Measurements from ENCODE around the gene EMID1.
A peak's percentile ranks its signal among the peaks of the same experiment; 100 is the strongest.

The EMID1 gene

GRCh38 chr22:29260601-29261315 lies 55.1 kb downstream of the EMID1 start:
- DNase-seq (ENCODE audit: low spot score), result no peak

- DNase-seq (ENCODE audit: low spot score), result no peak
Measured at GRCh38 chr22:29263791-29264276, 58.1 kb downstream of the EMID1 start.

- no peak for DNase-seq (ENCODE audit: low spot score)
Measured at GRCh38 chr22:29265305-29265704, 59.6 kb downstream of the EMID1 start.

GRCh38 chr22:29265929-29266328 lies 60.2 kb downstream of the EMID1 start:
- no peak for DNase-seq (ENCODE audit: low spot score)

- no peak for DNase-seq (ENCODE audit: low spot score)
Measured at GRCh38 chr22:29266564-29267461, 61.1 kb downstream of the EMID1 start.

GRCh38 chr22:29267462-29267857 lies 61.8 kb downstream of the EMID1 start:
- DNase-seq (ENCODE audit: low spot score), result no peak

GRCh38 chr22:29267858-29268510 lies 62.3 kb downstream of the EMID1 start, which contains the start of the genes EWSR1 and RHBDD3:
EWSR1 (plus strand) TSS chr22:29268268; CDS start chr22:29268337, 69 bp downstream.
RHBDD3 (minus strand) TSS chr22:29267981; CDS start chr22:29265626, 2,355 bp downstream.
- DNase-seq (ENCODE audit: low spot score), result peak; percentile 97

GRCh38 chr22:29268511-29269229 lies 63.0 kb downstream of the EMID1 start:
- peak; percentile 72 for DNase-seq (ENCODE audit: low spot score)

- no peak for DNase-seq (ENCODE audit: low spot score)
Measured at GRCh38 chr22:29269230-29269604, 63.5 kb downstream of the EMID1 start.

- DNase-seq (ENCODE audit: low spot score), result no peak
Measured at GRCh38 chr22:29269731-29270474, 64.2 kb downstream of the EMID1 start.

- DNase-seq (ENCODE audit: low spot score), result no peak
Measured at GRCh38 chr22:29270475-29271271, 65.0 kb downstream of the EMID1 start.

GRCh38 chr22:29272624-29273023 lies 66.9 kb downstream of the EMID1 start:
- no peak for DNase-seq (ENCODE audit: low spot score)

GRCh38 chr22:29275167-29275566 lies 69.5 kb downstream of the EMID1 start:
- DNase-seq (ENCODE audit: low spot score), result no peak

GRCh38 chr22:29275819-29276565 lies 70.3 kb downstream of the EMID1 start:
- DNase-seq (ENCODE audit: low spot score), result no peak

GRCh38 chr22:29277927-29278326 lies 72.2 kb downstream of the EMID1 start:
- no peak for DNase-seq (ENCODE audit: low spot score)

- DNase-seq (ENCODE audit: low spot score), result no peak
Measured at GRCh38 chr22:29284196-29284595, 78.5 kb downstream of the EMID1 start.

GRCh38 chr22:29288837-29289236 lies 83.1 kb downstream of the EMID1 start:
- DNase-seq (ENCODE audit: low spot score), result no peak

- no peak for DNase-seq (ENCODE audit: low spot score)
Measured at GRCh38 chr22:29290061-29290460, 84.4 kb downstream of the EMID1 start.

GRCh38 chr22:29291215-29291614 lies 85.5 kb downstream of the EMID1 start:
- no peak for DNase-seq (ENCODE audit: low spot score)
